Dendritic cell treated with granulocyte-macrophage colony-stimulating factor and Interleukin-4, amounts not matched to agents 40 ng/mL and 50 ng/mL, for 4 days (primary cell): ENCODE data around the gene TMEM69.
"Not testable (repeated sequence)": the region's sequence is repeated elsewhere in the genome, so short reads cannot be mapped to it uniquely, and the experiment has no call there.

Experiments
- H3K27ac Mint-ChIP-seq: one replicate; pipeline ENCODE4 v1.8.0; 2022; ENCODE audit warnings: mild to moderate bottlenecking, mixed read lengths
- H3K27me3 Mint-ChIP-seq: one replicate; pipeline ENCODE4 v1.8.0; 2022; ENCODE audit warnings: mild to moderate bottlenecking, mixed read lengths
- H3K36me3 Mint-ChIP-seq: one replicate; pipeline ENCODE4 v1.8.0; 2022; ENCODE audit warnings: low read depth, mixed read lengths
- H3K4me1 Mint-ChIP-seq: one replicate; pipeline ENCODE4 v1.8.0; 2022; ENCODE audit warnings: low read depth, mixed read lengths
- H3K4me3 Mint-ChIP-seq: one replicate; pipeline ENCODE4 v1.8.0; 2022; ENCODE audit warnings: mild to moderate bottlenecking, moderate library complexity, mixed read lengths
- H3K9me3 Mint-ChIP-seq: one replicate; pipeline ENCODE4 v1.8.0; 2022; ENCODE audit warnings: mixed read lengths
- intact Hi-C: fragments of 100-400 bp; cut with micrococcal nuclease; formaldehyde crosslinking; loops from one replicate; pipeline ENCODE4 v1.15.0; 2022

The TMEM69 gene

GRCh38 chr1:45667321-45668111 is 20.5 kb upstream of the TMEM69 start:
- intact Hi-C loops, result no loop called here

GRCh38 chr1:45668526-45668925 is 19.5 kb upstream of the TMEM69 start:
- Mint-ChIP-seq H3K4me1 (peaks cover 31% of the 10 kb centered on the region), H3K27ac (no peak overlapping the region), H3K36me3 (peaks cover 56% of the 10 kb centered on the region), H3K27me3 (no peaks in the 10 kb centered on the region), H3K9me3 (no peaks in the 10 kb centered on the region), H3K4me3 (no peak overlapping the region)
- intact Hi-C loops, result no loop called here

More at GRCh38 chr1:45667321-45668111, 20.5 kb upstream of the TMEM69 start:
- Mint-ChIP-seq H3K4me1 (peaks cover 21% of the 10 kb centered on the region), H3K36me3 (peaks cover 48% of the 10 kb centered on the region), H3K4me3 (no peak overlapping the region), H3K27ac (no peak overlapping the region), H3K27me3 (no peaks in the 10 kb centered on the region), H3K9me3 (no peaks in the 10 kb centered on the region)

- intact Hi-C loops, result no loop called here
- H3K27me3 Mint-ChIP-seq, result no peaks in the 10 kb centered on the region
- H3K36me3 Mint-ChIP-seq, result peaks cover 54% of the 10 kb centered on the region
- peaks cover 35% of the 10 kb centered on the region for H3K4me1 Mint-ChIP-seq
- no peak overlapping the region for H3K4me3 Mint-ChIP-seq
- no peak overlapping the region for H3K27ac Mint-ChIP-seq
- no peaks in the 10 kb centered on the region for H3K9me3 Mint-ChIP-seq
These were observed 18.6 kb upstream of the TMEM69 start for GRCh38 chr1:45669379-45669778.

GRCh38 chr1:45669859-45670655 is 17.9 kb upstream of the TMEM69 start:
- Mint-ChIP-seq H3K4me1 (peaks cover 35% of the 10 kb centered on the region), H3K27ac (no peak overlapping the region), H3K4me3 (no peak overlapping the region), H3K27me3 (no peaks in the 10 kb centered on the region), H3K9me3 (no peaks in the 10 kb centered on the region), H3K36me3 (peaks cover 54% of the 10 kb centered on the region)
- intact Hi-C loops, result no loop called here

- Mint-ChIP-seq H3K27ac (no peak overlapping the region), H3K36me3 (peaks cover 40% of the 10 kb centered on the region), H3K4me3 (no peak overlapping the region), H3K4me1 (peaks cover 50% of the 10 kb centered on the region), H3K9me3 (no peaks in the 10 kb centered on the region), H3K27me3 (no peaks in the 10 kb centered on the region)
- intact Hi-C loops, result no loop called here
These were observed 14.0 kb upstream of the TMEM69 start for GRCh38 chr1:45673956-45674355.

- H3K4me3 Mint-ChIP-seq, result no peak overlapping the region
- H3K27me3 Mint-ChIP-seq, result no peaks in the 10 kb centered on the region
- peaks cover 40% of the 10 kb centered on the region for H3K36me3 Mint-ChIP-seq
- no peaks in the 10 kb centered on the region for H3K9me3 Mint-ChIP-seq
- no peak overlapping the region for H3K27ac Mint-ChIP-seq
- intact Hi-C loops, result no loop called here
- peaks cover 55% of the 10 kb centered on the region for H3K4me1 Mint-ChIP-seq
These were observed 13.5 kb upstream of the TMEM69 start for GRCh38 chr1:45674478-45674877.

GRCh38 chr1:45676553-45676952 is 11.4 kb upstream of the TMEM69 start:
- H3K9me3 Mint-ChIP-seq, H3K4me3 Mint-ChIP-seq, intact Hi-C loops, H3K27me3 Mint-ChIP-seq: not testable (repeated sequence)
- peak overlapping the region; percentile 15 for H3K27ac Mint-ChIP-seq
- peaks cover 64% of the 10 kb centered on the region for H3K4me1 Mint-ChIP-seq
- H3K36me3 Mint-ChIP-seq, result peaks cover 26% of the 10 kb centered on the region

- Mint-ChIP-seq H3K4me3 (no peak overlapping the region), H3K9me3 (no peaks in the 10 kb centered on the region), H3K27me3 (no peaks in the 10 kb centered on the region), H3K36me3 (peaks cover 22% of the 10 kb centered on the region), H3K27ac (no peak overlapping the region), H3K4me1 (peaks cover 61% of the 10 kb centered on the region)
- intact Hi-C loops, result no loop called here
These were observed 10.2 kb upstream of the TMEM69 start for GRCh38 chr1:45677751-45678245.

- H3K4me1 Mint-ChIP-seq, result peaks cover 60% of the 10 kb centered on the region
- no peaks in the 10 kb centered on the region for H3K27me3 Mint-ChIP-seq
- H3K36me3 Mint-ChIP-seq, result peaks cover 22% of the 10 kb centered on the region
- intact Hi-C loops, result no loop called here
- no peak overlapping the region for H3K4me3 Mint-ChIP-seq
- no peak overlapping the region for H3K27ac Mint-ChIP-seq
- no peaks in the 10 kb centered on the region for H3K9me3 Mint-ChIP-seq
These were observed 9.5 kb upstream of the TMEM69 start for GRCh38 chr1:45678489-45678888.

- intact Hi-C loops, result no loop called here
- Mint-ChIP-seq H3K4me1 (peaks cover 56% of the 10 kb centered on the region), H3K27me3 (no peaks in the 10 kb centered on the region), H3K4me3 (no peak overlapping the region), H3K36me3 (peaks cover 17% of the 10 kb centered on the region), H3K27ac (no peak overlapping the region), H3K9me3 (no peaks in the 10 kb centered on the region)
These were observed 8.9 kb upstream of the TMEM69 start for GRCh38 chr1:45679123-45679522.

- no peaks in the 10 kb centered on the region for H3K27me3 Mint-ChIP-seq
- no peak overlapping the region for H3K4me3 Mint-ChIP-seq
- intact Hi-C loops, result loop anchor here (5.0 to 10.0 kb wide), 2 partner anchors 36 to 162 kb away; no protein-coding TSS in a partner anchor
- H3K9me3 Mint-ChIP-seq, result no peaks in the 10 kb centered on the region
- peak overlapping the region; percentile 37 for H3K27ac Mint-ChIP-seq
- H3K4me1 Mint-ChIP-seq, result peaks cover 51% of the 10 kb centered on the region
- H3K36me3 Mint-ChIP-seq, result peaks cover 35% of the 10 kb centered on the region
These were observed 5.0 kb upstream of the TMEM69 start for GRCh38 chr1:45682942-45683341.

- Mint-ChIP-seq H3K36me3 (peaks cover 42% of the 10 kb centered on the region), H3K27me3 (no peaks in the 10 kb centered on the region), H3K9me3 (no peaks in the 10 kb centered on the region), H3K4me3 (peak overlapping the region; percentile 97), H3K27ac (peak overlapping the region; percentile 90), H3K4me1 (peaks cover 46% of the 10 kb centered on the region)
- intact Hi-C loops, result loop anchor here (5.0 to 10.0 kb wide), 2 partner anchors 37 to 160 kb away; no protein-coding TSS in a partner anchor
These were observed 3.6 kb upstream of the TMEM69 start for GRCh38 chr1:45684402-45684801.

- H3K4me1 Mint-ChIP-seq, result peaks cover 44% of the 10 kb centered on the region
- no peaks in the 10 kb centered on the region for H3K9me3 Mint-ChIP-seq
- intact Hi-C loops, result loop anchor here (5.0 to 10.0 kb wide), 2 partner anchors 78 to 159 kb away; no protein-coding TSS in a partner anchor
- H3K36me3 Mint-ChIP-seq, result peaks cover 51% of the 10 kb centered on the region
- H3K4me3 Mint-ChIP-seq, result peak overlapping the region; percentile 97
- H3K27ac Mint-ChIP-seq, result peak overlapping the region; percentile 90
- no peaks in the 10 kb centered on the region for H3K27me3 Mint-ChIP-seq
These were observed 2.5 kb upstream of the TMEM69 start for GRCh38 chr1:45685308-45686014.

- H3K9me3 Mint-ChIP-seq, result no peaks in the 10 kb centered on the region
- no peaks in the 10 kb centered on the region for H3K27me3 Mint-ChIP-seq
- H3K27ac Mint-ChIP-seq, result peak overlapping the region; percentile 90
- peaks cover 54% of the 10 kb centered on the region for H3K36me3 Mint-ChIP-seq
- H3K4me3 Mint-ChIP-seq, result peak overlapping the region; percentile 97
- intact Hi-C loops, result loop anchor here (5.0 to 10.0 kb wide), 2 partner anchors 79 to 159 kb away; no protein-coding TSS in a partner anchor
- H3K4me1 Mint-ChIP-seq, result peaks cover 39% of the 10 kb centered on the region
These were observed 2.0 kb upstream of the TMEM69 start for GRCh38 chr1:45686015-45686287.
